H1 (cell line): Measurements from ENCODE around the gene OLFM3. TPM values are rescaled to one million over a fixed set of nuclear protein-coding genes. Genes with fewer than 3 reads are reported as not detected.

Source experiments
- CTCF ChIA-PET: fragments of 300-600 bp; sonication (Branson Sonifier 250); formaldehyde crosslinking; loops from one replicate; lab custom pipeline; 2021; ENCODE audit not compliant: partially characterized antibody; lab: Charles Lee
- POLR2A ChIA-PET: fragments of 300-600 bp; sonication (Branson Sonifier 250); formaldehyde crosslinking; loops from one replicate; lab custom pipeline; 2021; ENCODE audit warnings: inconsistent platforms; ENCODE audit not compliant: partially characterized antibody; lab: Charles Lee
- DNase-seq, 2 experiments: peaks; one replicate each; pipeline versions ENCODE4 v3.0.0 to v3.0.0-alpha.2; 2010 to 2022; ENCODE audit warnings: low spot score in 2 of 2, low read depth in 1 of 2, mixed read lengths in 1 of 2
- FAIRE-seq: peaks from 2 replicates; lab custom pipeline; 2011; peaks lifted over from hg19 to GRCh38; lab: Jason Lieb, UNC
- H2AFZ ChIP-seq: 2 replicates; pipeline ENCODE4 v1.8.1; 2012; ENCODE audit warnings: low read length, inconsistent platforms
- H2AK5ac ChIP-seq: 2 replicates; pipeline ENCODE4 v1.6.1; 2013; ENCODE audit warnings: low read depth, low read length
- H2BK120ac ChIP-seq: replicated peaks from 2 replicates; pipeline ENCODE3; 2013; ENCODE audit warnings: low read depth, low read length, inconsistent platforms
- H2BK12ac ChIP-seq: 2 replicates; pipeline ENCODE4 v1.6.1; 2013; ENCODE audit warnings: low read depth, low read length
- H2BK15ac ChIP-seq: 2 replicates; pipeline ENCODE4 v1.6.1; 2013; ENCODE audit warnings: low read length
- H2BK20ac ChIP-seq: 2 replicates; pipeline ENCODE4 v1.6.1; 2013; ENCODE audit warnings: low read length
- H2BK5ac ChIP-seq: 2 replicates; pipeline ENCODE4 v1.6.1; 2013; ENCODE audit warnings: low read depth, low read length
- H3K14ac ChIP-seq: 2 replicates; pipeline ENCODE4 v1.6.1; 2013; ENCODE audit warnings: inconsistent platforms; ENCODE audit not compliant: insufficient read length
- H3K18ac ChIP-seq: 2 replicates; pipeline ENCODE4 v1.6.1; 2013; ENCODE audit warnings: low read length; ENCODE audit errors: extremely low read depth
- H3K23ac ChIP-seq: 2 replicates; pipeline ENCODE4 v1.6.1; 2013; ENCODE audit warnings: inconsistent platforms; ENCODE audit not compliant: insufficient read length
- H3K23me2 ChIP-seq: 2 replicates; pipeline ENCODE4 v1.6.1; 2013; ENCODE audit warnings: low read depth, low read length
- H3K27ac ChIP-seq: 2 replicates; pipeline ENCODE4 v1.6.1; 2011; ENCODE audit warnings: low read depth, low read length, inconsistent platforms
- H3K27me3 ChIP-seq, 4 experiments: replicated peaks in 1 of 4; 1 replicate in 1 of 4; 2 replicates in 3 of 4; pipeline versions ENCODE4 v1.6.1 to v1.8.1; 2011 to 2013; ENCODE audit warnings: low read length in 3 of 4, mild to moderate bottlenecking in 3 of 4, inconsistent platforms in 2 of 4, mixed read lengths in 2 of 4, moderate library complexity in 1 of 4; ENCODE audit not compliant: control insufficient read depth in 3 of 4, insufficient read depth in 3 of 4; ENCODE audit errors: extremely low read depth in 1 of 4
- H3K36me3 ChIP-seq, 4 experiments: 2 replicates each; pipeline versions ENCODE4 v1.6.1 to v1.8.1; 2011 to 2013; ENCODE audit warnings: mild to moderate bottlenecking in 4 of 4, low read length in 3 of 4, moderate library complexity in 2 of 4, control low read depth in 1 of 4, inconsistent platforms in 1 of 4; ENCODE audit not compliant: insufficient read depth in 4 of 4, control insufficient read depth in 2 of 4
- H3K4ac ChIP-seq: replicated peaks from 2 replicates; pipeline ENCODE3; 2013; ENCODE audit warnings: low read length, low read depth, mixed read lengths, inconsistent platforms; ENCODE audit not compliant: insufficient read length
- H3K4me1 ChIP-seq, 4 experiments: replicated peaks in 1 of 4; 1 replicate in 1 of 4; 2 replicates in 3 of 4; pipeline versions ENCODE4 v1.6.1 to v1.8.1; 2011 to 2013; ENCODE audit warnings: low read length in 3 of 4, inconsistent platforms in 2 of 4, mixed read lengths in 1 of 4; ENCODE audit not compliant: insufficient read depth in 4 of 4, control insufficient read depth in 3 of 4
- H3K4me2 ChIP-seq, 2 experiments: 2 replicates each; pipeline versions ENCODE4 v1.6.1 to v1.8.1; 2011 to 2013; ENCODE audit warnings: low read depth in 2 of 2, low read length in 2 of 2, control low read depth in 1 of 2, inconsistent platforms in 1 of 2, mild to moderate bottlenecking in 1 of 2; ENCODE audit not compliant: insufficient read depth in 1 of 2
- H3K4me3 ChIP-seq, 4 experiments: fragments of 200-600, 300-600 bp in 1 of 4; sonication (generic), shearing (Covaris generic), sonication (Bioruptor Twin) in 1 of 4; 2 replicates each; pipeline versions ENCODE4 v1.5.1 to v1.8.1; 2011 to 2016; ENCODE audit warnings: low read length in 4 of 4, low read depth in 3 of 4, control low read depth in 2 of 4, inconsistent platforms in 2 of 4, mild to moderate bottlenecking in 2 of 4, mixed read lengths in 1 of 4, moderate library complexity in 1 of 4; ENCODE audit not compliant: insufficient read depth in 2 of 4; ENCODE audit errors: extremely low read depth in 1 of 4
- H3K56ac ChIP-seq: replicated peaks from 2 replicates; pipeline ENCODE3; 2013; ENCODE audit warnings: low read depth, mild to moderate bottlenecking, mixed read lengths, low read length, inconsistent platforms; ENCODE audit not compliant: insufficient read length
- H3K79me1 ChIP-seq: 2 replicates; pipeline ENCODE4 v1.6.1; 2013; ENCODE audit warnings: low read depth, low read length, control low read depth
- H3K79me2 ChIP-seq, 2 experiments: 2 replicates each; pipeline versions ENCODE4 v1.6.1 to v1.8.1; 2012 to 2013; ENCODE audit warnings: low read length in 2 of 2, mild to moderate bottlenecking in 2 of 2, inconsistent platforms in 1 of 2; ENCODE audit not compliant: insufficient read depth in 2 of 2, control insufficient read depth in 1 of 2
- H3K9ac ChIP-seq, 4 experiments: replicated peaks in 1 of 4; 1 replicate in 1 of 4; 2 replicates in 3 of 4; pipeline versions ENCODE4 v1.6.1 to v1.8.1; 2011 to 2013; ENCODE audit warnings: low read depth in 3 of 4, low read length in 3 of 4, control low read depth in 2 of 4, mild to moderate bottlenecking in 2 of 4, moderate library complexity in 2 of 4, inconsistent platforms in 1 of 4; ENCODE audit errors: extremely low read depth in 1 of 4
- H3K9me3 ChIP-seq, 2 experiments: 2 replicates each; pipeline versions ENCODE4 v1.6.1 to v1.8.1; 2012 to 2013; ENCODE audit warnings: mild to moderate bottlenecking in 2 of 2, moderate library complexity in 2 of 2, control low read depth in 1 of 2, inconsistent platforms in 1 of 2, low read depth in 1 of 2, low read length in 1 of 2, mixed read lengths in 1 of 2; ENCODE audit not compliant: insufficient read depth in 2 of 2
- H4K20me1 ChIP-seq, 2 experiments: replicated peaks in 1 of 2; 2 replicates each; pipeline versions ENCODE3 to v1.8.1; 2011 to 2013; ENCODE audit warnings: inconsistent platforms in 2 of 2, low read length in 2 of 2, mild to moderate bottlenecking in 1 of 2; ENCODE audit not compliant: insufficient read depth in 2 of 2, control insufficient read depth in 1 of 2
- H4K5ac ChIP-seq: 2 replicates; pipeline ENCODE4 v1.6.1; 2013; ENCODE audit warnings: low read length, low read depth, mixed read lengths, inconsistent platforms; ENCODE audit not compliant: insufficient read length
- H4K8ac ChIP-seq: 2 replicates; pipeline ENCODE4 v1.8.0; 2013; ENCODE audit warnings: mild to moderate bottlenecking, moderate library complexity, low read length, inconsistent platforms; ENCODE audit not compliant: insufficient read depth; ENCODE audit errors: extremely low read depth
- H4K91ac ChIP-seq: replicated peaks from 2 replicates; pipeline ENCODE3; 2013; ENCODE audit warnings: low read length, mixed read lengths, inconsistent platforms; ENCODE audit not compliant: insufficient read length
- BRCA1 ChIP-seq: IDR thresholded peaks from 2 replicates; pipeline ENCODE4 v1.6.1; 2012; ENCODE audit warnings: low read depth, low read length, improper control_type of control experiment
- CBX8 ChIP-seq: fragments of 300-800, 300-1000 bp; sonication (generic); IDR thresholded peaks from 2 replicates; pipeline ENCODE4 v1.7.1; 2016; ENCODE audit warnings: low read depth, low read length, borderline replicate concordance
- KDM1A ChIP-seq: fragments of 200-600, 300-600 bp; sonication (generic); IDR thresholded peaks from 2 replicates; pipeline ENCODE4 v1.7.1; 2016; ENCODE audit warnings: mild to moderate bottlenecking, low read length, borderline replicate concordance
- RAD21 ChIP-seq, 2 experiments: IDR thresholded peaks in 1 of 2; conservative IDR thresholded peaks in 1 of 2; 2 replicates each; pipeline ENCODE4 v1.6.1; 2011; ENCODE audit warnings: low read depth in 2 of 2, low read length in 2 of 2, improper control_type of control experiment in 1 of 2, inconsistent platforms in 1 of 2, mild to moderate bottlenecking in 1 of 2, moderate library complexity in 1 of 2
- WGBS, 2 experiments: shearing (Covaris generic) in 1 of 2; methylation state at CpG; one replicate each; pipeline versions ENCODE4 v1.1.6 to v1.1.7; 2013 to 2015; ENCODE audit warnings: low lambda C conversion rate in 2 of 2, mixed read lengths in 2 of 2, inconsistent platforms in 1 of 2, low coverage in 1 of 2, missing lambda C conversion rate in 1 of 2; ENCODE audit not compliant: insufficient replicate concordance in 2 of 2, insufficient coverage in 1 of 2, insufficient read length in 1 of 2; ENCODE audit errors: extremely low coverage in 1 of 2, missing lambda C conversion rate in 1 of 2; 5-methylcytosine and 5-hydroxymethylcytosine counted together
- polyA plus RNA-seq, 7 experiments: library from polyadenylated mRNA; depleted of rRNA in 3 of 7; stranded (reverse) in 5 of 7; unstranded in 2 of 7; fragments of >200 nt in 5 of 7; fragments of 200-250 nt in 2 of 7; gene quantifications; 1 replicate in 5 of 7; 2 replicates in 1 of 7; 4 replicates in 1 of 7; pipeline versions ENCODE4 v1.2.1 to v1.2.3, GENCODE V29; 2011 to 2013; ENCODE audit warnings: missing spikeins in 2 of 7, mixed read lengths in 2 of 7
- total RNA-seq: library from RNA; stranded (reverse); fragmentation: NEBNext Ultra II Directional; extraction: Animal tissue kit (Norgen Biotek cat#: 25700); gene quantifications from 2 replicates; pipeline ENCODE4 v1.2.1, GENCODE V29; 2021

OLFM3 gene
- total and polyA plus RNA-seq, 2 of the 8 experiments (the other 6 are each of a cell fraction or from before 2014, with no cell fraction given), result 0.30 to 0.32 TPM

DNA sequence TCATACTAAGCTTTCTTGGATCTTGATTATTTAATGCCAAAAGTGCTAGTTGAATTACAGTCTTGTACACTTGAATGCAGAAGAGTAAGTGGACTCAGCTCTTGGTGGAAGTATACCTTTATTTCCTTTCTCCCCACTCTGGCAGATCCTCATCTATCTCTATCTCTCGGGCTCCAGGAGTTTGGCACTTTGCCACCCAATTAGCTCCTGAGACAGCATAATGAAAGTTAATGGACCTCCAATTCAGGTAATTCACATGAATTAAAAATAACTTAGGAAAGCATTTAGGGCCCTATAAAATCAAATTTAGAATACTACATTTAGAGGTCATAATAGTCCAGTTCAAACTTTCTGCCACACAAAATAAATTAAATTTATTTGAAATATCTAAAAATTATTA is 67.4 kb downstream of the OLFM3 start:
- H2BK5ac ChIP-seq, result no peak overlapping the region
- no peaks in the 10 kb centered on the region for H3K27me3 ChIP-seq
- H3K9me3 ChIP-seq, result no peaks in the 10 kb centered on the region
- H3K56ac ChIP-seq, result no peak overlapping the region
- H3K4me3 ChIP-seq, result no peak overlapping the region
- no peaks in the 10 kb centered on the region for H3K36me3 ChIP-seq
- H2BK15ac ChIP-seq, result no peak overlapping the region
- DNase-seq (no peak), FAIRE-seq (no peak)
- H4K5ac ChIP-seq, result no peak overlapping the region
- TF ChIP-seq KDM1A, result no peak
- TF ChIP-seq RAD21 (IDR thresholded peaks at IDR 0.05 in 1 of 2, conservative IDR thresholded peaks at IDR 0.05 in 1 of 2; ENCODE audit: low read depth in 2 of 2, low read length in 2 of 2), result no peak
- no peak for TF ChIP-seq BRCA1
- TF ChIP-seq CBX8, result no peak
- no peak overlapping the region for H2BK12ac ChIP-seq
- no peaks in the 10 kb centered on the region for H4K20me1 ChIP-seq
- no peak overlapping the region for H2BK120ac ChIP-seq
- no peak overlapping the region for H3K9ac ChIP-seq
- H3K79me1 ChIP-seq, result no peaks in the 10 kb centered on the region
- H3K4me2 ChIP-seq, result no peak overlapping the region
- H3K18ac ChIP-seq, result no peak overlapping the region
- H3K23ac ChIP-seq, result no peak overlapping the region
- no peak overlapping the region for H3K27ac ChIP-seq
- no peaks in the 10 kb centered on the region for H3K79me2 ChIP-seq
- POLR2A ChIA-PET, result no interaction called here
- no peak overlapping the region for H3K14ac ChIP-seq
- WGBS, 2 experiments, result 82% methylated on average over 1 of the region's 1 CpG; no CpG with 5 or more reads in 1 of the 2 experiments
- H2BK20ac ChIP-seq, result no peak overlapping the region
- no peaks in the 10 kb centered on the region for H3K4me1 ChIP-seq
- CTCF ChIA-PET, result interaction anchor here (0.7 kb wide), 1 partner anchor 9 kb away, joined by 3 read pairs; no protein-coding TSS in a partner anchor
- H4K8ac ChIP-seq, result no peak overlapping the region
- H4K91ac ChIP-seq, result no peak overlapping the region
- H3K4ac ChIP-seq, result no peak overlapping the region
- no peaks in the 10 kb centered on the region for H3K23me2 ChIP-seq
- no peak overlapping the region for H2AK5ac ChIP-seq
- no peak overlapping the region for H2AFZ ChIP-seq
